GM13976 (cell line): ENCODE results near the gene CTSH.

Experiments used
- DNase-seq: peaks from one replicate; pipeline ENCODE4 v3.0.0; 2012; ENCODE audit warnings: low spot score
- CTCF ChIP-seq: IDR thresholded peaks from 2 replicates; pipeline ENCODE4 v1.5.1; 2012; ENCODE audit warnings: borderline replicate concordance, mild to moderate bottlenecking; ENCODE audit not compliant: insufficient read depth; ENCODE audit errors: extremely low read depth, missing control alignments, control extremely low read depth
- in situ Hi-C: fragments of 300-500 bp; cut with MboI; formaldehyde crosslinking; loops from one replicate; pipeline ENCODE4 v1.12.0; 2022; ENCODE audit warnings: low sequenced_read_pairs, mixed read lengths, inconsistent platforms; ENCODE audit not compliant: unreplicated experiment

CTSH gene

GRCh38 chr15:78923015-78923414 is 21.8 kb downstream of the CTSH start:
- no peak for DNase-seq
- TF ChIP-seq CTCF: no peak
- in situ Hi-C loops: loop anchor here (5.0 kb wide), 1 partner anchor 104 kb away; no protein-coding TSS in a partner anchor

GRCh38 chr15:78922527-78922926 is 22.3 kb downstream of the CTSH start:
- in situ Hi-C loops: loop anchor here (5.0 kb wide), 1 partner anchor 105 kb away; no protein-coding TSS in a partner anchor
- DNase-seq: no peak

GRCh38 chr15:78921940-78922339 is 22.9 kb downstream of the CTSH start:
- DNase-seq: no peak
- in situ Hi-C loops: loop anchor here (5.0 kb wide), 1 partner anchor 105 kb away; no protein-coding TSS in a partner anchor
- no peak for TF ChIP-seq CTCF

More at GRCh38 chr15:78922527-78922926, 22.3 kb downstream of the CTSH start:
- TF ChIP-seq CTCF: no peak

GRCh38 chr15:78921517-78921916 is 23.3 kb downstream of the CTSH start:
- in situ Hi-C loops: loop anchor here (5.0 kb wide), 1 partner anchor 106 kb away; no protein-coding TSS in a partner anchor
- no peak for DNase-seq
- TF ChIP-seq CTCF: no peak

GRCh38 chr15:78917888-78918287 is 27.0 kb downstream of the CTSH start:
- in situ Hi-C loops: no loop called here

GRCh38 chr15:78916088-78916487 is 28.8 kb downstream of the CTSH start:
- in situ Hi-C loops: no loop called here
- TF ChIP-seq CTCF: no peak
- DNase-seq: no peak

More at GRCh38 chr15:78917888-78918287, 27.0 kb downstream of the CTSH start:
- DNase-seq: no peak
- TF ChIP-seq CTCF: no peak
